GM21390 (cell line): ENCODE results near the gene PHEX.
A peak's percentile ranks its signal among the peaks of the same experiment; 100 is the strongest.
"Not testable (repeated sequence)": the region's sequence is repeated elsewhere in the genome, so short reads cannot be mapped to it uniquely, and the experiment has no call there.

Source experiments
- ATAC-seq: cut with Tn5 transposase; IDR thresholded peaks from one replicate; pipeline ENCODE4 v1.9.1; 2021; ENCODE audit not compliant: unreplicated experiment

The PHEX gene

DNA sequence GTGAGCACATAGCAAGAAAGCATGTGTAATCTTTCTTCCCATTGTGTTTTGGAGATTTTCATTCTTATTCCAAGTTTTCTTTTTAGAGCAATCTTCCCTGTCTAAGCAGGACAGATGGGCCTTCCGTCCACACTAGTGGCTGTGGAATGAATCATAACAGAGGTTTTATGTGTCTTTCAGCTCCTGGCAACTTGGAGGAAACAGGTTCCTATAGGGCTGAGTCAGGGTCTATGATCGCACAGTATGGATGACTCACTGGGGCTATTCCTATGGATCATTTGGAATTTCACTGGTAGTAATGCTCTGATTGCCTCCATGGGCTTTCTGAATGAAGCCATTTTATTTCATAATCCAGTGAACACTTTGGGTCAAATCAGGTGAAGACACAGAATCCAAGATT lies 188.8 kb downstream of the PHEX start:
- ATAC-seq = no peak

DNA sequence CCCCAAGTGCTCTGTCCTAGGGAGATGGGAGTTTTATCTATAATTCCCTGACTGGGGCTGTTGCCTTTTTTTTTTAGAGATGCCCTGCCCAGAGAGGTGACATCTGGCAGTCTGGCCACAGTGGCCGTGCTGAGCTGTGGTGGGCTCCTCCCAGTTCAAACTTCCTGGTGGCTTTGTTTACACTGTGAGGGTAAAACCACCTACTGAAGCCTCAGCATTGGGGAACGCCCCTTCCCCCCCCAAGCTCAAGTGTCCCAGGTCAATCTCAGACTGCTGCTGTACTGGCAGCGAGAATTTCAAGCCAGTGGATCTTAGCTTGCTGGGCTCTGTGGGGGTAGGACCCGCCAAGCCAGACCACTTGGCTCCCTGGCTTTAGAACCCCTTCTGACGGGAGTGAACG lies 202.3 kb downstream of the PHEX start:
- ATAC-seq = no peak

- no peak for ATAC-seq
These were observed 205.4 kb downstream of the PHEX start for GRCh38 chrX:22237479-22237878.

- ATAC-seq = no peak
These were observed 214.5 kb downstream of the PHEX start for GRCh38 chrX:22246620-22247019.

DNA sequence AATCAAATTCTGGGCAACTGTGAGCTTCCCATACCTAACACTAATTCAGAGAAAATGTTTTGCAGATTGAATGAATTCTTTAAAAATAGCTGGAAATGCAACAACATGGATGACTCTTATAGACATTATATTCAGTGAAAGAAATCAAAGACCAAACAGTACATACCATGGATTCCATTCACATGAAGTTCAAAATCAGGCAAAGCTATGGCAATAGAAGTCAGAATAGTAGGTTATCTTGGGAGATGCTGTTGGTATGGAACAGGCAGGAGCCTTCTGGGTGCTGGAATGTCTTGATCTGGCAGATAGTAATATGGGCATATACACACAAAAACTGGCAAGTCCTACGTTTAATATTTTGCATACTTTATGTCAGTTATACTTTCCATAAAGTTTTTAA lies 215.0 kb downstream of the PHEX start:
- ATAC-seq = no peak

GRCh38 chrX:22248401-22248800 lies 216.3 kb downstream of the PHEX start:
- no peak for ATAC-seq

- no peak for ATAC-seq
These were observed 217.2 kb downstream of the PHEX start for GRCh38 chrX:22249371-22249770.

- no peak for ATAC-seq
These were observed 236.6 kb downstream of the PHEX start for GRCh38 chrX:22268706-22269105.

DNA sequence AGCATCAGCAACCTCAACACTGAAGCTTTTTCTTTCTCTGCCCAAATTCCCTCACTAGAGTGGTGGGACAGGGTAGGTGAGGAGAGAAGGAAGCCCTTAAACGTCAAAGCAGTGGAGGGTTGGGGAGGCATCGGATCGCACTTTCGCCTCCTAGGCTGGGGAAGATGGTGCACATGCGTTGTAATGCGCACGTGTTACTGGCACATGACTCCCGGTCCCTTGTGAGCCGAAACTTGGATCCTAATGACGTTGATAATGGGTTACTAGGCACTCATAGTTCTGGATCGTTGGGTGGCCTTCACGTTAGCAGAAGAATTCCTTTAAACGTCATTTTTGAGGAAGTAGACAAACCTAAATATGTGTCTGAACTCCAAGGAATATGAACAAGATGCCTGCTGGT lies 240.5 kb downstream of the PHEX start, which contains the start of gene CBLL2:
Gene CBLL2 (plus strand): TSS at position 301 of the 400 bp plus-strand sequence. CDS start 79 bp downstream, at position 380.
- no peak for ATAC-seq

- no peak for ATAC-seq
These were observed 241.7 kb downstream of the PHEX start for GRCh38 chrX:22273714-22274317.

DNA sequence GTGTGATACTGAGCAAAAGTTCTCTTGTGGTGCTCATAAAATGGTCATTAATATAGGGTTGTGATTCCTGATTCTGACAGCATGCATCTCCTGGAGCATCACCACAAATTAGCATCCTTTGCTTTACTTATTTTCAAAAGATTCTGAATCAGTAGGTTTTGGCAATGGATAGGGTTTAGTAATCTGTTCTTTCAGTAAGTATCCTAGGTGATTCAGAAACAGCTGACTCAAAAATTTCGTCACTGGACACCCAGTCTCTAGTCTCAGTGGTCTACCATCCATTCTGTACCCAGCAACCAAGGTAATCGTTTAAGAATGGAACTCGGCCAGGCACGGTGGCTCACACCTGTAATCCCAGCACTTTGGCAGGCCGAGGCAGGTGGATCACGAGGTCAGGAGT lies 244.7 kb downstream of the PHEX start:
- ATAC-seq = no peak

GRCh38 chrX:22278375-22278774 lies 246.2 kb downstream of the PHEX start:
- ATAC-seq = no peak

- ATAC-seq = not testable (repeated sequence)
These were observed 257.1 kb downstream of the PHEX start for GRCh38 chrX:22289209-22289608.

DNA sequence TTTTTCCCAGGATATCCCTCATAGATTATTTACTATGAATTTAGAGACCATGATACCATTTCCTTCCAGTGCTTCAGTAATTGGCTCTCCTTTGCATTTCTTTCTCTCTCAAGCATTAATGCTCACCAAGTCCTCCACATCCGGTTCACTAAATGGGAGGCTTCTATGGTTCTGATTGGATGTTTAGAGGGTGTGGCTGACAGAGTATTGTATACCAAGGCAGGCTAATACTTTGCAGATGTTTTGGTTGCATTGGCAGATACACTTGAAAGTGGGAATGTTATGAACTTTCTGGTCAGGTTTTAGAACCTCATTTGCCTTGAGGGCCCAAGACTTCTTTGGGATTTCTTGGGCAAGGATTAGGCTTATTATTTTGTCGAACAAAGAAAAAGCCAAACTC lies 264.7 kb downstream of the PHEX start:
- no peak for ATAC-seq

GRCh38 chrX:22300130-22300529 lies 268.0 kb downstream of the PHEX start:
- peak; percentile 65 for ATAC-seq
